EH (cell line): ENCODE data around the gene MLH1.
"Not testable (repeated sequence)": the region's sequence is repeated elsewhere in the genome, so short reads cannot be mapped to it uniquely, and the experiment has no call there.

Experiments used
- DNase-seq: peaks from one replicate; pipeline ENCODE4 v3.0.0-alpha.2; 2015; ENCODE audit warnings: low read depth

Gene MLH1

GRCh38 chr3:37039161-37039846 lies 46.0 kb downstream of the MLH1 start:
- DNase-seq = peak; percentile 34

DNA sequence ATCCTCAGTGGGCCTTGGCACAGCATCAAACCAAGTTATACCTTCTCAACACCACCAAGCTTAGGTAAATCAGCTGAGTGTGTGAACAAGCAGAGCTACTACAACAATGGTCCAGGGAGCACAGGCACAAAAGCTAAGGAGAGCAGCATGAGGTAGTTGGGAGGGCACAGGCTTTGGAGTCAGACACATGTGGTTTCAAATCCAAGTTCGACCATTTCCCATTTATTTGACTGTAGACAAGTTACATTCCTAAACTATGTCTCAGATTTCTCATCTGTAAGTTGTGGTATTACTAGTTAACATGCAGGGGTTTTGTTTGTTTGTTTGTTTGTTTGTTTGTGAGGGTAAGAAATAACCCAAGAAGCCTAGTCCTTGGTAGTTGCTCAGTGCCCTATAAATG lies 46.9 kb downstream of the MLH1 start:
- DNase-seq = peak; percentile 44

- no peak for DNase-seq
Measured at GRCh38 chr3:37041546-37042195, 48.4 kb downstream of the MLH1 start.

- DNase-seq = not testable (repeated sequence)
Measured at GRCh38 chr3:37042712-37043111, 49.4 kb downstream of the MLH1 start.

DNA sequence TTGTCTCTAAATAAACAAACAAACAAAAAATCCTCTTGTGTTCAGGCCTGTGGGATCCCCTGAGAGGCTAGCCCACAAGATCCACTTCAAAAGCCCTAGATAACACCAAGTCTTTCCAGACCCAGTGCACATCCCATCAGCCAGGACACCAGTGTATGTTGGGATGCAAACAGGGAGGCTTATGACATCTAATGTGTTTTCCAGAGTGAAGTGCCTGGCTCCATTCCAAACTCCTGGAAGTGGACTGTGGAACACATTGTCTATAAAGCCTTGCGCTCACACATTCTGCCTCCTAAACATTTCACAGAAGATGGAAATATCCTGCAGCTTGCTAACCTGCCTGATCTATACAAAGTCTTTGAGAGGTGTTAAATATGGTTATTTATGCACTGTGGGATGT lies 57.0 kb downstream of the MLH1 start:
- DNase-seq = no peak

DNA sequence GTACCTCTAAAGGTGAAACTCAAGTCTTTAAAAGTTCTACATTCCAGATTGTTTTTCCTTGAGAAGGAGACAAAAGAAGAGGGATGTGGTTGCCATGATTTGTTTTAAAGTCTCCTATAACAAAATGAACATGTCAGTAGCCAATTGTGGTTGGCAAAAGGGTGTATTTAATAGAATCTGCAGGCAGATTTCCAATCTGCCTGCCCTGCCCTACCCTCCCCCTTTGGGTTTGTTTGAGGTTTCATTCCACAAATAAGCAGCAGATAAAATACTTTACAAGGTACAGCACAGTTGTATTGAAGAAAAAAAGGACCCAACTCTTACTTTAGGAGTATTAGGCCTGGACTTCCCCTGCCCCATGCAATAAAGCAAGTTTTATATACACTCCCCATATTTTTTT lies 59.5 kb downstream of the MLH1 start:
- no peak for DNase-seq

DNA sequence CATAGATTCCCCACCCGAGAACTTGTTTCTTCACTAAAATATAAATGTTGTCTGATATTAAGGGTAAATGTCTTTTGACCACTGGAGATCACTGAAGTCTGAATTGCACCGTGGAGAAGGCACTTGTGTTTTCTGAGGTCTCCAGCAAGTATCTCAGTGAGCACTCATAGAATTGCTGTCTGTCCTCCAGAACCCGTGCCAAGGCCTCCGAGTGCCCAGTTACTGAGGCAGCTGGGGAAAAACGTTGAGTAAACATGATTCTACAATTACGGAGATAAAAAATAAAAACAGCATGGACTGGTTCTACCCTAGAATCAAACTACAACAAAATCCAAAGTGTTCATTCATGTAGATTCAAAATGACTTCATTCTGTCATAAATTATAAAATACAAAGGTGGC lies 60.0 kb downstream of the MLH1 start:
- DNase-seq = no peak

GRCh38 chr3:37053753-37054152 lies 60.4 kb downstream of the MLH1 start:
- DNase-seq = no peak

DNA sequence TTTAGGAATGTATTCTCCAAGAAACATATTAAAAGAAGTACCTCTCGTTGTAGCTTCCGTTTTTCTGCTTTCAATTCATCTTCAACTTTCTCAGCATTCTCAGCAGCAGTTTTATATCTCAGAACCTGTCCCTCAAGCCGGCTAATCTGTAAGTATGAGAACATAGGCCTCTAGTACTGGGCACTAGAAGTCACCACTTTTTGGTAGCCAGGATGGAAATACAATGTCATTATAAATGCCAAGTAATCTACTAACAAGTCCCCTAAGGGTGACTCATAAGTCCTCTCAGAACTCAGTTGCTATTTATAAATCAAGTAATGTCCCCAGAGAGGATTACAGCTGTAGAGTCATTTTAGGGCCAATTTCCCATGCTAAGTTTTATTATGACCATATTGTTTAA lies 61.1 kb downstream of the MLH1 start:
- peak; percentile 89 for DNase-seq

- peak; percentile 17 for DNase-seq
Measured at GRCh38 chr3:37055077-37055476, 61.8 kb downstream of the MLH1 start.

DNA sequence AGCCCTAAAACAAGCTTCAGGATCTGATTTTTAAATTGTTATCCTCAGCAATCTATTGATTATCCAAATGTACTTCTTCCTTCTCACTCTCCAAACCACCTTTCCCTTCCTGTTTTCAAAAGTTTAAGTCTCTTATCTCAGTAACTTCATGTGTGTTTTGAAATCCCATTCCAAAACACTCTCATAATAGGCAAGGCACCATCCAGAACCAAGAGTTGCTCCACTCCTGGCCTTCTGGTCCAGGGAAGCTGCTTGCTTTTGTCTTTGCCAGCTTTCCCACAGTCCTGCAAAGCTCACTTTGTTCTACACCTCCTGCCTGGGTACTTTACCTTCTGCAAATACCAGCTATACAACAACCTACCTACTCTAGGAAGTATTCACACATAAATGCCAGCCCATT lies 63.5 kb downstream of the MLH1 start:
- DNase-seq = no peak

DNA sequence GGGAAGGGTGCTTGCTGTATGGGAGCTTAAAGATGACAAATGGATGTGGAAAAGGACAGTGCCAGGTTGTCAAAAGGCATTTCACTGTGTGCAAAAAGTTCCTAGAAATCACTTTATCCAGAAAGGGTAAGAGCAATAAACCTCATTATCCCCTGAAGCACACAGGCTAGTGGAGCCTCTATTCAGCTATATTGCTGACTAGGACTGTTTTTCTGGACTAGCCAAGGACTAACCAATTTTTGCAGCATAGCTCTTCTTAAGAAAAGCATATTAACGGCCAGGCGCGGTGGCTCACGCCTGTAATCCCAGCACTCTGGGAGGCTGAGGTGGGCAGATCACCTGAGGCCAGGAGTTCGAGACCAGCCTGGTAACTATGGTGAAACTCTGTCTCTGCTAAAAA lies 64.8 kb downstream of the MLH1 start:
- DNase-seq = no peak

GRCh38 chr3:37064747-37065146 lies 71.4 kb downstream of the MLH1 start:
- peak; percentile 61 for DNase-seq

DNA sequence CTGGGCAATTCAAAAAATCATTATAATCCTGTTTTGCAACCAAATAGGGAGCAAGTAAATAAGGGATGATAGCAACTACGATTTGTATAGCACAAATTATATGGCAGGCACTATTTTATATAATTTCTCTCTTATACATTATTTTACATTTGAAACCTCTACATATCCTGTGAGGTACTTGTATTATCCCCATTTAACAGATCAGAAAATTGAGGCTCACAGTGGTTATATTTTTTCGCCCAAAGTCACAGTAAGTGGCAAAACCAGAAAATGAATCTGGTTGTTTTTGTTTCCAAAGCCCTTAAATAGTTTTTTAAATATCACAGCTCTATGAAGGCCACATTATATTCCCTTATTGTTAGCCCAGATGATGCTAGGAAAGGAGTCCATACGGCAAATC lies 74.3 kb downstream of the MLH1 start:
- DNase-seq = no peak

DNA sequence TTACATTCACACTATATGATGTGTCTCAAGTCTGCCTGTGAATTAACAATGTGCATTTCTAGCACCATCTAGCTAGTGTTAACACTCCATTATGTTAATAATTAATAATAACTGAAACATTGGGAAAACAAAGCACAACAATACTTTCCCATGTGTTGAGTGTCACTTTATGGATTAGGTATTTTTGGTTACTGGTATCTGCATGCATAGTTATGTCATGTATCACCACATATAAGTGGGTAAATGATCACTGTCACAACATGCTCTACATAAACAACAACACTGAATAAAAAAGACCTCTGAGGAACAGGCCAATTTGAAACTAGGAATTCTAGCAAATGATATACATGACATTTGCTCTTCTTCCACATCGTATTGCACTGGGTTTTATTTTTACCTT lies 74.7 kb downstream of the MLH1 start:
- DNase-seq = peak; percentile 21

DNA sequence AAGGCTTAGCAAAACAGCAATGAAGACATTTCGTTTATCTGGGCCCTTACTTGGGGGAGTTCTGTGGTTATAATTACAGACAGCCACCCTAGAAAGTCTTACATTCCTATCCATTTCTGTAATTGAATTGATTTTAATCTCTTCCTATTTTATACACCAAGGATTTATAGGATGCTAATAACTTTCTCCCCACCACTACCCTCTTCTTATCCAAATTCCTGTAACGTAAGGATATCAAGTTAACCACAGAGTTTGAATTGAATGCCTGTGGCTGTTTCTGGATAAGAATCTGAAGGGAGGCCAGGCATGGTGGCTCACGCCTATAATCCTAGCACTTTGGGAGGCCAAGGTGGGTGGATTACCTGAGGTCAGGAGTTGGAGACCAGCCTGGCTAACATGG lies 78.6 kb downstream of the MLH1 start:
- DNase-seq = no peak

- peak; percentile 80 for DNase-seq
Measured at GRCh38 chr3:37072892-37073291, 79.6 kb downstream of the MLH1 start.

GRCh38 chr3:37074178-37074577 lies 80.9 kb downstream of the MLH1 start:
- DNase-seq = peak; percentile 79

GRCh38 chr3:37075955-37076354 lies 82.6 kb downstream of the MLH1 start:
- DNase-seq = no peak

GRCh38 chr3:37082317-37082716 lies 89.0 kb downstream of the MLH1 start:
- DNase-seq = no peak

GRCh38 chr3:37086918-37087317 lies 93.6 kb downstream of the MLH1 start:
- peak; percentile 13 for DNase-seq

DNA sequence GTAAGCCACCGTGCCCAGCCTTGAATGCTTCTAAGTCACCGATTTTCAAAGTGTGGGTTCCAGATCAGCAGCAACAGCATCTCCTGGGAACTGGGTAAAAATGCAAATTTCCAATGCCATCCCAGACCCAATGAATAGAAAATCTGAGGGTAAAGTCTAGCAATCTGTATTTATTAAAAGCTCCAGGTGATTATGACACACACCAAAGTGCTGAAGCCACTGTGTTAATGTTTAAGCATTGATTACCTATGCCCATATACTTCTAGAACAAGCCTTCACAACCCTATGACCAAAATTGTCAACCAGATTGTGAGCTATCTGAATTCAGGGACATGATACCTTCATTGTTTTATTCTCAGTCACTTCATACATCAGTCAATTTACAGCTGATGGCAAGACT lies 94.6 kb downstream of the MLH1 start:
- no peak for DNase-seq

- DNase-seq = no peak
Measured at GRCh38 chr3:37092484-37092883, 99.2 kb downstream of the MLH1 start.

DNA sequence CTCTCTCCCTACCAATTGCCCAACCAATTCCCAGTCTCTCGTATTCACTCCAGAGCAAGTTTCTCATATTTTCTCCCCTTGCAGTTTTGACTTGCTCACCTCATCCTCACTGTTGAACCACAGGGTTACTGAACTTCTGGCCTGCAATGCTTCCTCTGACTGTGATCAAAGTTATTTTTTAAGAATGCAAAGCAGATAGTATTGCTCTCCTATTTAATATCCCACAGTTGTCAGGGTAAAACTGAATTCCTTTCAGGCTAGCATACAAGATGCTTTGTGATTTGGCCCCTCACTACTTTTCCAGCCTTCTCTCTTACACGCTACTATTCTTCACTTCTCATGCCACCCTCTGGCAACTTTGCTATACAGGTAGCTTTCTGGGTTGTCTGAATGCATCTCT lies 100.2 kb downstream of the MLH1 start:
- peak; percentile 62 for DNase-seq
